Fibroblast of the aortic adventitia (primary cell): ENCODE measurements around the gene SDHB. TPM values are rescaled to one million over a fixed set of nuclear protein-coding genes. Genes with fewer than 3 reads are reported as not detected.

Source experiments
- DNase-seq: peaks from one replicate; pipeline ENCODE4 v3.0.0-alpha.2; 2010; ENCODE audit warnings: low read depth
- H3K4me3 ChIP-seq: 2 replicates; pipeline ENCODE4 v1.5.1; 2011; ENCODE audit warnings: low read depth, mild to moderate bottlenecking, control low read depth, low read length, moderate library complexity
- CTCF ChIP-seq: IDR thresholded peaks from 2 replicates; pipeline ENCODE4 v1.5.1; 2011; ENCODE audit warnings: mild to moderate bottlenecking, low read length, control low read depth, inconsistent platforms; ENCODE audit not compliant: insufficient read depth
- total RNA-seq: library from RNA; depleted of rRNA; stranded (reverse); fragments of >200 nt; gene quantifications from 2 replicates; pipeline ENCODE4 v1.2.3, GENCODE V29; 2012; ENCODE audit warnings: low replicate concordance

SDHB gene
- total RNA-seq, 1 donor: 106 TPM

- no peak for TF ChIP-seq CTCF
- DNase-seq: no peak
- H3K4me3 ChIP-seq: no peak overlapping the region
Measured at GRCh38 chr1:16992675-16993074, 61.2 kb downstream of the SDHB start.

GRCh38 chr1:16992102-16992501, 61.7 kb downstream of the SDHB start:
- no peak for TF ChIP-seq CTCF
- H3K4me3 ChIP-seq: no peak overlapping the region
- DNase-seq: no peak

- no peak for TF ChIP-seq CTCF
- no peak for DNase-seq
- H3K4me3 ChIP-seq: no peak overlapping the region
Measured at GRCh38 chr1:16991571-16991970, 62.3 kb downstream of the SDHB start.

GRCh38 chr1:16989676-16990391, 64.0 kb downstream of the SDHB start:
- DNase-seq: no peak
- no peak for TF ChIP-seq CTCF
- H3K4me3 ChIP-seq: no peak overlapping the region

- no peak for DNase-seq
- no peak overlapping the region for H3K4me3 ChIP-seq
- no peak for TF ChIP-seq CTCF
Measured at GRCh38 chr1:16988210-16988609, 65.6 kb downstream of the SDHB start.

- H3K4me3 ChIP-seq: no peak overlapping the region
- TF ChIP-seq CTCF: peak; percentile 23
- DNase-seq: no peak
Measured at GRCh38 chr1:16986962-16987361, 66.9 kb downstream of the SDHB start.

GRCh38 chr1:16986560-16986959, 67.3 kb downstream of the SDHB start:
- TF ChIP-seq CTCF: no peak
- DNase-seq: no peak
- H3K4me3 ChIP-seq: no peak overlapping the region
